IPS-15b (cell line): ENCODE measurements around the gene CNOT6.

Experiments used
- H3K27me3 ChIP-seq: one replicate; pipeline ENCODE4 v1.6.1; 2013; ENCODE audit warnings: low read length; ENCODE audit not compliant: control insufficient read depth, insufficient read depth
- H3K36me3 ChIP-seq: one replicate; pipeline ENCODE4 v1.6.1; 2013; ENCODE audit warnings: low read length; ENCODE audit not compliant: control insufficient read depth, insufficient read depth
- H3K4me1 ChIP-seq: one replicate; pipeline ENCODE4 v1.6.1; 2013; ENCODE audit warnings: mild to moderate bottlenecking, low read length; ENCODE audit not compliant: control insufficient read depth, insufficient read depth
- H3K4me3 ChIP-seq: one replicate; pipeline ENCODE4 v1.5.1; 2013; ENCODE audit warnings: low read depth, low read length
- H3K9ac ChIP-seq: one replicate; pipeline ENCODE4 v1.6.1; 2013; ENCODE audit warnings: low read depth, mild to moderate bottlenecking, low read length
- H3K9me3 ChIP-seq: one replicate; pipeline ENCODE4 v1.6.1; 2013; ENCODE audit warnings: mild to moderate bottlenecking, low read length; ENCODE audit not compliant: control insufficient read depth, insufficient read depth

CNOT6 gene

DNA sequence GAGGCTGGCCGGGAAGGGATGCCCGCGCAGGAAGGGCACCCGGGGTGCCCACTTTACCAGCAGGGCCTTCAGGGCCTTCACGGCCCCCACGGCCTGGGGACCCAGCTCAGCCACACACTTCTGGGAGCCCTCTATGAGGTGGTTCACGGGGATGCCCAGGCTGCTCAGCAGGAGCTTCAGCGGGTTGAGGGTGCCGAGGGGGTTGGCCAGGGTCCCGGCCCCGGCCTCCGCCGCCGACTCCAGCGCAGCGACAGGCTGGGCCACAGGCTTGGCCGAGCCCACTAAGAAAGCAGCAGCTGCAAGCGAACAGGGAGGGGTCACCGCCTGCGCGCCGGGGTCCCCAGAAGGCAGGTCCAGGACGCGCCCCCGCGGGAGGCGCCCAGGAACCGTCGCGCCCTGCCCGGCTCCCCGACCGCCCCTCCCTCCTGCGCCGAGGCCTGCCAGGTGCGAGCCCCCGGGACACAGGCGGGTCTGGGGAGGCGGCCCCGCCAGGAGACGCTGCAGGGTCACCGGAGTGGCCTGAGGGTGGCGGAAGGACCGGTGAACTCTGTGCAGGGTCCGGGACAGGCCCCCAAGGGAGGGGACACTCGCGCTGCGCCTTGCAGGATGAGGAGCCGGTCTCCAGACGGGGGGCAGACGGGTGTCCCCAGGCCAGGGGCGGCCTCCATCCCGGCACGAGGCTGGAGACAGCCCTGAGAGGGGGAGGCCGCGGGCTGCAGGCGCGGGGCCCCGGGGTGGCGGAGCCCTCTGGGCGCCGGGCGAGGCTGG lies 96.5 kb downstream of the CNOT6 start:
- H3K9ac ChIP-seq, result peak overlapping the region; percentile 12

DNA sequence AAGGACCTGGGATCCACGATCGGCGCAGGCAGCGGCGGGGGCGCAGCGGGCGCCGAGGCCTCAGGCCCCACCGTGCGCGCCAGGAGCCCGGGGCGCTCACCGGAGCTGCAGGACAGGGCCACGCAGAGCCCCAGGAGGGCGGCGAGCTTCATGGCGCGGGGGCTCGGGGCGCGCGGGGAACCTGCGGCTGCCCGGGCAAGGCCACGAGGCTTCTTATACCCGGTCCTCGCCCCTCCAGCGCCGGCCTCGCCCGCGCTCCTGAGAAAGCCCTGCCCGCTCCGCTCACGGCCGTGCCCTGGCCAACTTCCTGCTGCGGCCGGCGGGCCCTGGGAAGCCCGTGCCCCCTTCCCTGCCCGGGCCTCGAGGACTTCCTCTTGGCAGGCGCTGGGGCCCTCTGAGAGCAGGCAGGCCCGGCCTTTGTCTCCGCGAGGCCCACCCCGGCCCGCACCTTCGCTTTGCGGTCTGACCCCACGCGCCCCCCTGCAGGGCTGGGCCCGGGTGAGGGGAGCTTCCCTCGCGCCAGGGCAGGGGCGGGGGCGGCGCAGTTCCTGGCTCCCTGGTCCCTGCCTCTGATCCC lies 97.2 kb downstream of the CNOT6 start, which contains the start of gene SCGB3A1:
SCGB3A1 (minus strand) TSS at position 189 of the 577 bp plus-strand sequence; CDS start at position 152, 37 bp downstream.
- H3K27me3 ChIP-seq, result peaks cover 43% of the 10 kb centered on the region
- peak within 1 kb of the TSS; percentile 12 for H3K9ac ChIP-seq
- H3K9me3 ChIP-seq, result no peaks in the 10 kb centered on the region
- H3K4me3 ChIP-seq, result peak within 1 kb of the TSS; percentile 50
- H3K4me1 ChIP-seq, result no peaks in the 10 kb centered on the region
- no peaks in the 10 kb centered on the region for H3K36me3 ChIP-seq

More for the DNA sequence above, 96.5 kb downstream of the CNOT6 start:
- no peaks in the 10 kb centered on the region for H3K4me1 ChIP-seq
- H3K4me3 ChIP-seq, result peak overlapping the region; percentile 50
- H3K27me3 ChIP-seq, result peaks cover 43% of the 10 kb centered on the region
- H3K36me3 ChIP-seq, result no peaks in the 10 kb centered on the region
- no peaks in the 10 kb centered on the region for H3K9me3 ChIP-seq

DNA sequence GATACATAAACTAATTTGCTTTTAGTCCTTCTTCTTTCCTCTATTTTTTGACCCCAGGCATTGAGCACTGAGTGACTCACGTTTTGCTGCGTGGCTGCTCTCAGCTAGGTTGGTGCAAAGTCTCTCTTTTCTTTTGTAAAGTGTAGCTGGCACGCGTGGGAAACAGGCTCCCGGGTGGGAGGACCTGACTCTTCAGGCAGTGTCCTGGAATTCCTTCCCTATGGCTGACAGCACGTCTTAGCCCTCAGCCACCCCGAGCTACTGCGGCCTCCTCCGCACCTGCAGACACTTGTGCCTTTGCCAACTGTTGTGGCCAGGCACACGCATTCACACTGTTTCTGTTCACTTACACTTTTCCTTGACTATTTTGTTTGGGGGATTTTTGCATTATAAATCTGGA lies 98.0 kb downstream of the CNOT6 start:
- Histone ChIP-seq H3K9ac (no peak overlapping the region), H3K36me3 (no peaks in the 10 kb centered on the region), H3K4me1 (no peaks in the 10 kb centered on the region), H3K9me3 (no peaks in the 10 kb centered on the region), H3K27me3 (peaks cover 43% of the 10 kb centered on the region), H3K4me3 (no peak overlapping the region)

DNA sequence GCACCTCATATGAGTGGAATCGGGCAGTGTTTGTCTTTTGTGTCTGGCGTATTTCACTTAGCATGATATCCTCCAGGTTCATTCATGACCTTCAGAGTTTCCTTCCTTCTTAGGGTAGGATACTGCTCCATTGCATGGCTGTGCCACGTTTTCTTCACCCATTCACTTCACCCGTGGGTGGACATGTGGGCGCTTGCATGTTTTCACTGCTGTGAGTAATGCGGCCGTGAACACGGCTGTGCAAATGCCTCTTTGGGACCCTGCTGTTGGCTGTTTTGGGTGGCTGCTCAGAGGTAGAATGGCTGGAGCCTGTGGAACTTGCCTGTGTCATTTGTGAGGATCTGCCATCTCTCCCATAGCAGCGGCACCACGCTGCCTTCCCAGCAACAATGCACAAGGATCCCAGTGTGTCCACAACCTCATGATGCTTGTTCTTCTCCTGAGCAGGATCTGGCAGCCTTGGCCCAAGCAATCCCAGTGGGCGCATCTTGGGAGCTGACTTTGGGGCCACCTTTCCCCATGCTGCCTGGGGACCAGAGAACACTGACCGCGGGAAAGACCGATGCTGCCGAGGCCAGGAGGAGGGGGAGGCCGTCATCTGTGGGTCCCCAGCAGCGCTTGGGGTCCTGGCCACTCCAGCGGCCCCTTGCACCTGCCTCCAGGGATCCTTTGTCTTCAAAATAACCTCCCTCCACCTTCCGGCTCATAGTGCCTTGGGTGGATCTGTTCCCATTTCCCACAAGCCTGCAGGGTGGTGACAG lies 99.4 kb downstream of the CNOT6 start:
- Histone ChIP-seq H3K27me3 (peaks cover 35% of the 10 kb centered on the region), H3K9ac (no peak overlapping the region), H3K9me3 (no peaks in the 10 kb centered on the region), H3K4me1 (no peaks in the 10 kb centered on the region), H3K36me3 (no peaks in the 10 kb centered on the region), H3K4me3 (no peak overlapping the region)

DNA sequence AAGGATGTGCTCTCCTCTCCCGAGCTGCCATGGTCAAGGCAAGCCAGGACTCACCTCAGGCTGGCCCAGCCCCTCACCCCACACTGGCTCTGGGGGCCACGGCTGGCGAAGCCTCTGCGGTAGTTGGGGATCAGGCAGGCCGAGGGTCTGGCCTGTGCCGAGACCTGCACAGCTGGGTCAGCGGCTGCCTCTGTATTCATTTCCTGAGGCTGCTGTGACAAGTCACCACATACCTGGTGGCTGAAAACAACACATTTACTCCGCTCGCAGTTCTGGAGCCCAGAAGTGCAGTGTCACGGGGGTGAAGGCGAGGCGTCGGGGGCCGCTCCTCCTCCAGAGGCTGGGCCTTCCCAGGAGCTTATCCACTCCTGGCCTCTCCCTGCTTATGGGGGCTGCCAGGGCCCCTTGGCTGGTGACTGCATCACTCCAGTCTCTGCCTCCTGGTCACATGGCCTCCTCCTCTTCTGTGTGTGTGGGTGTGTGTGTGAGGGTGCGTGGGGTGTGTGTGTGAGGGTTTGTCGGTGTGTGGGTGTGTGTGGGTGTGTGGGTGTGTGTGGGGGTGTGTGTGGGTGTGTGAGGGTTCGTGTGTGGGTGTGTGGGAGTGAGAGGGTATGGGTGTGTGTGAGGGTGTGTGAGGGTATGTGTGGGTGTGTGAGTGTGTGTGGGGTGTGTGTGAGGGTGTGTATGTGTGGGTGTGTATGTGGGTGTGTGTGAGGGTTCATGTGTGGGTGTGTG lies 100.3 kb downstream of the CNOT6 start:
- H3K4me1 ChIP-seq, result no peaks in the 10 kb centered on the region
- H3K9ac ChIP-seq, result no peak overlapping the region
- H3K36me3 ChIP-seq, result no peaks in the 10 kb centered on the region
- peaks cover 26% of the 10 kb centered on the region for H3K27me3 ChIP-seq
- no peaks in the 10 kb centered on the region for H3K9me3 ChIP-seq
- H3K4me3 ChIP-seq, result no peak overlapping the region

DNA sequence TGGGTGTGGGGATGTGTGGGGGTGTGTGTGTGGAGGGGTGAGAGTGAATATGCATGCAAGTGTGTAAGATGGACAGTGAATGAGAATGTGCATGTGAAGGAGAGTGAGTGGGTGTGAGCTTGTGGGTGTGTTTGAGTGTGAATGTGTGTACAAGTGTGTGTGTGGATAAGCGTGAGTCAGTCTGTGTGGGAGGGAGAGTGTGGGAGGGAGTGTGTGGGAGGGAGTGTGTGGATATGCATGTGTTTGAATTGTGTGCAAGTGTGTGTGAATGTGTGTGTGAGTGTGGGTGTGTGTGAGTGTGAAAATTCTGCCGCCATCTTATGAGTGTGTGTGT lies 100.8 kb downstream of the CNOT6 start:
- H3K27me3 ChIP-seq, result peaks cover 21% of the 10 kb centered on the region
- no peaks in the 10 kb centered on the region for H3K4me1 ChIP-seq
- no peak overlapping the region for H3K4me3 ChIP-seq
- no peak overlapping the region for H3K9ac ChIP-seq
- H3K9me3 ChIP-seq, result no peaks in the 10 kb centered on the region
- no peaks in the 10 kb centered on the region for H3K36me3 ChIP-seq

DNA sequence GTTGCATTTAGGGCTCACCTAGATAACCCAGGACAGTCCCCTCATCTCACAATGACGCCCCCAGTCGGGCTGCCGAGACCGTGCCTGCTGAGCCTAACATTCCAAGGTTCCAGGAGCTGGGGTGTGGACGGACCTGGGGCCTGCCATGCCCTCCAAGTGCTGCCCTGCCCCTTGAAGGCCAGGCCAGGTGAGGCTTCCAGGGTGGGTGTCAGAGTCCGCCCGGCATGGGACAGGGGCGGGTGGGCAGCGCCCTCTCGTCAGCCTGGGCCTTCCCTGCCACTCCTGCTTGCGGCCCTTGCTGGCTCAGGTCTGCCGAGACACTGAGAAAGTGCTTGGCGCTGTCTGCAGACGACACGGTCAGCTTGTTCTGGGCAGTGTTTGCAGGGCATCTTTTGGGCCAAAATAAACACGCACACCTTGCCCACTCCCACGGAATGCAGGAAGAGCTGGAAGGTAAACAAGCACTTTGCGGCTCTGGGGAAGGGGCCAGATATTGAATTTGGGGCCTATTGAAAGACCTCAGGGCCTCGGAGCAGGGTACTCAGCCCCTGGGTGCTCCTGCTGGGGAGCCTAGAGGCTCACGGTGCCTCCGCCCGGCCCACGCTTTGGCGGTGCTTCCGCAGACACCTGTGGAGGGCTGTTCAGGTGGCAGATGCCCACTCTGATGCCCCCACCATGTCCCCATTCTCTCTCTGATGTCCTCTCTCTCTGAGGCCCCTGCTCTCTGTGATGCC lies 101.4 kb downstream of the CNOT6 start:
- H3K9me3 ChIP-seq, result no peaks in the 10 kb centered on the region
- no peaks in the 10 kb centered on the region for H3K4me1 ChIP-seq
- no peak overlapping the region for H3K9ac ChIP-seq
- H3K36me3 ChIP-seq, result no peaks in the 10 kb centered on the region
- H3K4me3 ChIP-seq, result no peak overlapping the region
- peaks cover 16% of the 10 kb centered on the region for H3K27me3 ChIP-seq

DNA sequence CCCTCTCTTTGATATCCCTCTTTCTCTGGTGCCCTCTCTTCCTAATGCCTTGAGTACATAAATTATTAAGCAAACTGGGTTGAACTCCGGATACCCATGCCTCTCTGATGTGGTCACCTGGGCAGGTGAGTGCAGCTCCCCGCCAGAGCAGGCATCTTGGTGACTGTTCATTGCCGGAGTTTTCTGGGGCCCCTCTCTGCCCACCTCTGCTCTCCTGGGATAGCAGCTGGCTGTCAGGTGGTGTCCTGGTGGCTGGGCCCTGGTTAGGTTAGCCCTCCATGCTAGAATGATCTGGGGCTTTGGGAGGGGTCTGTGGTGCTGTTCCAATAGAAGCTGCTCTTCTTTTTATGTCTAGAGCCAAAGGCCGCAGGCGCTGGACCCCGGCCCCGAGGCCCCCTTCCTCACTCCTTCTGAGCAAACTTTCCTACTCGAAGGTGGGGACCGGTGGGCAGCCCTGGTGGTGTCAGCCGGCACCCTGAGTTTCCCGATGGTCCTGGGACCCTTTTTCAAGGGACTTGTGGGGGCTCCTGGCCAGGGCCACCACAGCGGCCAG lies 102.0 kb downstream of the CNOT6 start:
- no peaks in the 10 kb centered on the region for H3K9me3 ChIP-seq
- H3K36me3 ChIP-seq, result no peaks in the 10 kb centered on the region
- no peak overlapping the region for H3K4me3 ChIP-seq
- no peaks in the 10 kb centered on the region for H3K4me1 ChIP-seq
- no peak overlapping the region for H3K9ac ChIP-seq
- peaks cover 11% of the 10 kb centered on the region for H3K27me3 ChIP-seq

DNA sequence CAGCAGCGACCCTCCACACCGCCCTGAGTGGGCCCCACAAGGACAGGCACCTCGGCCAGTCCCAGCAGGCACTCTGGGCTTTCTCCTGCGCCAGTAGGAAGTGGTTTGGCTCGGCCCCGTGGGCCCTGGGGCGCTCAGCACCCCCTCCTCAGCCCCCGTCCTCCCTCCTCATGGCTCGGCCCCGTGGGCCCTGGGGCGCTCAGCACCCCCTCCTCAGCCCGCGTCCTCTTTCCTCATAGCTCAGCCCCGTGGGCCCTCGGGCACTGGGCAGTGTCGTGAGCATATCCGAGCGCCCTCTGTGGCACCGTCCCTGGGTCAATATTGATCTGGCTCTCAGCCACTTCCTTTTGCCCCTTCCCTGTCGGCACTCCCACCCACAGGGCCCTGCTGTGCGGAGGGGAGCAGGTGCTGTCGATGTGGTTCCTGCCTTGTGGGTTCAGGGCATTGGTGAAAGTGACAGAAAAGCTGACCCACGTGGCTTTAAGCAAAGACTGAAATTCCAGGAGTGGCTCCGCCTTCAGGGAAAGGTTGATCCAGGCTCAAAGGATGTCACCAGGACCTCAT lies 102.6 kb downstream of the CNOT6 start:
- Histone ChIP-seq H3K4me1 (no peaks in the 10 kb centered on the region), H3K36me3 (no peaks in the 10 kb centered on the region), H3K9me3 (no peaks in the 10 kb centered on the region), H3K4me3 (no peak overlapping the region), H3K27me3 (peaks cover 10% of the 10 kb centered on the region), H3K9ac (no peak overlapping the region)

DNA sequence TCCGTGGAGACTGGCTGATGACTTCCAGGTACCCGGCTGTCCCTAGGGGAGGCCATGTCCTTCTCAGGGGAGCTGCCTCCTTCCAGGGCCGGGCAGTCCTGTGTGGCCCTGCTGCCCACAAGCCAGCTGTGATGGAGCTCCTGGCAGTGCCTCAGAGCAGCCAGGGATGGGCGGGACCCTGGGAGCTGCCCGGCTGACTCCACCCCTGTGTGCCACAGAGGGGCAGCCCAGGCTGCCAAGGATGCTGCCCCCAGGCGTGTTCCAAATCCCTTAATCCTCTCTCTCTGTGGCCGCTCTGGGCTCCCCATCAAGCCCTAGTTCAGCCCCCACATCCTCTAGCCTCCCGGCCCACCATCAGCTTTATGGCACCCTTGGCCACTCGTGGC lies 104.1 kb downstream of the CNOT6 start:
- Histone ChIP-seq H3K27me3 (no peaks in the 10 kb centered on the region), H3K36me3 (no peaks in the 10 kb centered on the region), H3K4me1 (no peaks in the 10 kb centered on the region)

More for the DNA sequence above, 104.1 kb downstream of the CNOT6 start:
- H3K9me3 ChIP-seq, result no peaks in the 10 kb centered on the region
- H3K4me3 ChIP-seq, result no peak overlapping the region
- no peak overlapping the region for H3K9ac ChIP-seq
